Motor neuron (in vitro differentiated cells): ENCODE data around the gene MICU1. TPM values are rescaled to one million over a fixed set of nuclear protein-coding genes. Genes with fewer than 3 reads are reported as not detected.
"Not testable (repeated sequence)": the region's sequence is repeated elsewhere in the genome, so short reads cannot be mapped to it uniquely, and the experiment has no call there.

ENCODE experiments used
- ATAC-seq, 8 experiments: fragments of 200-7000 bp; cut with Tn5 transposase; replicated peaks in 6 of 8; 2 replicates each; pipeline ENCODE4 v1.8.0; 2021; ENCODE audit warnings: mild to moderate bottlenecking in 8 of 8, moderate library complexity in 8 of 8
- H3K27ac ChIP-seq, 2 donors: fragments of 250-450 bp; sonication (Bioruptor Pico); 2 replicates each; pipeline ENCODE4 v1.9.0; 2021; ENCODE audit warnings: antibody characterized with exemption in 2 of 2, mild to moderate bottlenecking in 2 of 2, moderate library complexity in 1 of 2
- H3K4me1 ChIP-seq, 2 donors: fragments of 250-450 bp; sonication (Bioruptor Pico); replicated peaks in 1 of 2; 2 replicates each; pipeline ENCODE4 v1.6.1; 2021; ENCODE audit warnings: antibody characterized with exemption in 2 of 2, mild to moderate bottlenecking in 2 of 2, moderate library complexity in 1 of 2
- H3K4me3 ChIP-seq, 5 donors: fragments of 250-450 bp; sonication (Bioruptor Pico); 2 replicates each; pipeline ENCODE4 v1.9.0; 2021; ENCODE audit warnings: antibody characterized with exemption in 5 of 5, mild to moderate bottlenecking in 5 of 5, moderate library complexity in 4 of 5
- WGBS, 10 experiments: fragments of 450-650 bp; shearing (Covaris generic); methylation state at CpG; one replicate each; pipeline ENCODE4 v1.0.0; 2022; 5-methylcytosine and 5-hydroxymethylcytosine counted together
- in situ Hi-C, 9 experiments: fragments of 400-800 bp; cut with MboI; loops; one replicate each; pipeline ENCODE4 v1.15.0; 2021; ENCODE audit warnings: low sequenced_read_pairs in 9 of 9, low pct_unique_long_range_greater_than_20kb in 2 of 9; ENCODE audit not compliant: unreplicated experiment in 9 of 9
- total RNA-seq, 8 experiments: library from RNA; unstranded; fragments of 300-600 nt; gene quantifications; 2 replicates each; pipeline versions ENCODE4 v1.2.3 to v1.2.4, GENCODE V29; 2022

The MICU1 gene
- total RNA-seq, 8 experiments from 2014 or later: 26.5 to 54.5 (median 32.7) TPM

GRCh38 chr10:72649291-72649690, 23.4 kb upstream of the MICU1 start:
- Histone ChIP-seq H3K4me3 (no peak overlapping the region), H3K27ac (no peak overlapping the region), H3K4me1 (no peaks in the 10 kb centered on the region)
- in situ Hi-C loops: no loop called here
- ATAC-seq: no peak
- 80 to 95% methylated on average over 3 of the region's 5 CpGs; no CpG with 5 or more reads in 8 of the 10 experiments for WGBS, 10 experiments

GRCh38 chr10:72648301-72648700, 22.4 kb upstream of the MICU1 start:
- Histone ChIP-seq H3K4me3 (no peak overlapping the region), H3K4me1 (no peaks in the 10 kb centered on the region), H3K27ac (no peak overlapping the region)
- WGBS, 10 experiments: 80 to 100% (median 94%) methylated on average over 1 of the region's 1 CpG; no CpG with 5 or more reads in 4 of the 10 experiments
- no peak for ATAC-seq
- in situ Hi-C loops: no loop called here

GRCh38 chr10:72646971-72647370, 21.1 kb upstream of the MICU1 start:
- H3K27ac ChIP-seq, in situ Hi-C loops, ATAC-seq, H3K4me3 ChIP-seq, H3K4me1 ChIP-seq: not testable (repeated sequence)
- 0 to 100% (median 82%) methylated on average over 1 of the region's 3 CpGs; no CpG with 5 or more reads in 6 of the 10 experiments for WGBS, 10 experiments

- no peak overlapping the region for H3K27ac ChIP-seq
- H3K4me3 ChIP-seq: no peak overlapping the region
- 25 to 94% (median 66%) methylated on average over 1 to 2 of the region's 2 CpGs; no CpG with 5 or more reads in 2 of the 10 experiments for WGBS, 10 experiments
- ATAC-seq: no peak
- in situ Hi-C loops: no loop called here
- H3K4me1 ChIP-seq: no peaks in the 10 kb centered on the region
These were observed 19.5 kb upstream of the MICU1 start for GRCh38 chr10:72645263-72645858.

- Histone ChIP-seq H3K27ac (no peak overlapping the region), H3K4me3 (no peak overlapping the region), H3K4me1 (no peaks in the 10 kb centered on the region)
- 33 to 100% (median 76%) methylated on average over 2 to 5 of the region's 5 CpGs; no CpG with 5 or more reads in 4 of the 10 experiments for WGBS, 10 experiments
- in situ Hi-C loops: no loop called here
- no peak for ATAC-seq
These were observed 16.4 kb upstream of the MICU1 start for GRCh38 chr10:72642318-72642717.

- no peaks in the 10 kb centered on the region for H3K4me1 ChIP-seq
- H3K4me3 ChIP-seq: no peak overlapping the region
- WGBS, 10 experiments: 50 to 100% (median 92%) methylated on average over 1 to 5 of the region's 5 CpGs
- no peak overlapping the region for H3K27ac ChIP-seq
- in situ Hi-C loops: no loop called here
- no peak for ATAC-seq
These were observed 13.6 kb upstream of the MICU1 start for GRCh38 chr10:72639441-72639873.

GRCh38 chr10:72638586-72639440, 12.9 kb upstream of the MICU1 start:
- no peaks in the 10 kb centered on the region for H3K4me1 ChIP-seq
- H3K27ac ChIP-seq: no peak overlapping the region
- no peak overlapping the region for H3K4me3 ChIP-seq
- no peak for ATAC-seq
- WGBS, 10 experiments: 38 to 100% (median 70%) methylated on average over 1 to 4 of the region's 4 CpGs; no CpG with 5 or more reads in 1 of the 10 experiments
- in situ Hi-C loops: no loop called here

GRCh38 chr10:72637398-72637857, 11.5 kb upstream of the MICU1 start:
- in situ Hi-C loops: no loop called here
- 0 to 90% (median 80%) methylated on average over 1 to 3 of the region's 4 CpGs; no CpG with 5 or more reads in 3 of the 10 experiments for WGBS, 10 experiments
- peak in 2 of 8 experiments; percentile 36 to 40 for ATAC-seq
- Histone ChIP-seq H3K27ac (no peak overlapping the region), H3K4me3 (no peak overlapping the region), H3K4me1 (no peaks in the 10 kb centered on the region)

GRCh38 chr10:72630144-72630543, 4.3 kb upstream of the MICU1 start:
- whole genome bisulfite sequencing, 10 experiments: 13 to 100% (median 73%) methylated on average over 1 to 2 of the region's 2 CpGs; no CpG with 5 or more reads in 2 of the 10 experiments
- no peak for ATAC-seq
- Histone ChIP-seq H3K4me1 (no peaks in the 10 kb centered on the region), H3K27ac (no peak overlapping the region), H3K4me3 (no peak overlapping the region)
- in situ Hi-C loops: no loop called here

- peak overlapping the region; percentile 59 to 91 (median 81) for H3K4me3 ChIP-seq
- no peak for ATAC-seq
- H3K27ac ChIP-seq: no peak overlapping the region
These were observed 520 bp upstream of the MICU1 start for GRCh38 chr10:72626444-72626754.

GRCh38 chr10:72625276-72625607, 637 bp downstream of the MICU1 start:
- in situ Hi-C loops: no loop called here
- H3K4me1 ChIP-seq: peaks cover 6 to 7% of the 10 kb centered on the region in 2 donors
- WGBS, 10 experiments: 0 to 8% (median 1%) methylated on average over 4 to 10 of the region's 10 CpGs
- peak in 6 of 8 experiments; percentile 0 to 17 (median 8) for ATAC-seq
- H3K27ac ChIP-seq: peak overlapping the region in 1 of 2 donors; percentile 63
- H3K4me3 ChIP-seq: peak overlapping the region; percentile 59 to 91 (median 81)

More at GRCh38 chr10:72626444-72626754, 520 bp upstream of the MICU1 start:
- peaks cover 6 to 7% of the 10 kb centered on the region in 2 donors for H3K4me1 ChIP-seq
- 0 to 33% (median 21%) methylated on average over 1 of the region's 1 CpG; no CpG with 5 or more reads in 4 of the 10 experiments for WGBS, 10 experiments
- in situ Hi-C loops: no loop called here

GRCh38 chr10:72622271-72622670, 3.6 kb downstream of the MICU1 start:
- WGBS, 10 experiments: 67 to 100% (median 94%) methylated on average over 1 of the region's 1 CpG; no CpG with 5 or more reads in 4 of the 10 experiments
- ATAC-seq: no peak
- H3K4me3 ChIP-seq: no peak overlapping the region

GRCh38 chr10:72616716-72617115, 9.2 kb downstream of the MICU1 start:
- no peak overlapping the region for H3K27ac ChIP-seq
- ATAC-seq: no peak
- in situ Hi-C loops: no loop called here
- H3K4me1 ChIP-seq: no peaks in the 10 kb centered on the region
- WGBS, 10 experiments: 63 to 100% (median 90%) methylated on average over 1 of the region's 1 CpG; no CpG with 5 or more reads in 6 of the 10 experiments
- no peak overlapping the region for H3K4me3 ChIP-seq

More at GRCh38 chr10:72622271-72622670, 3.6 kb downstream of the MICU1 start:
- Histone ChIP-seq H3K27ac (no peak overlapping the region), H3K4me1 (peaks cover 6 to 7% of the 10 kb centered on the region in 2 donors)
- in situ Hi-C loops: no loop called here
